Bronchial epithelial cell (primary cell): ENCODE measurements around the gene C10orf105. TPM values are rescaled to one million over a fixed set of nuclear protein-coding genes. Genes with fewer than 3 reads are reported as not detected.

ENCODE experiments used
- DNase-seq: peaks from one replicate; pipeline ENCODE4 v3.0.0-alpha.2; 2010; ENCODE audit warnings: low read depth
- FAIRE-seq: peaks from 2 replicates; lab custom pipeline; 2011; peaks lifted over from hg19 to GRCh38; lab: Jason Lieb, UNC
- H3K27me3 ChIP-seq: 2 replicates; pipeline ENCODE4 v1.5.1; 2011; ENCODE audit warnings: low read length; ENCODE audit not compliant: control insufficient read depth, insufficient read depth
- H3K36me3 ChIP-seq: 2 replicates; pipeline ENCODE4 v1.5.1; 2011; ENCODE audit warnings: low read length; ENCODE audit not compliant: control insufficient read depth, insufficient read depth
- H3K4me3 ChIP-seq: 2 replicates; pipeline ENCODE4 v1.5.1; 2011; ENCODE audit warnings: mild to moderate bottlenecking, low read depth, low read length, control low read depth
- total RNA-seq: library from RNA; depleted of rRNA; stranded (reverse); fragments of >200 nt; gene quantifications from 2 replicates; pipeline ENCODE4 v1.2.1, GENCODE V29; 2014
- TF ChIP-seq, protein P1 (sequence below): IDR thresholded peaks from 2 replicates; pipeline ENCODE4 v1.5.1; 2011; ENCODE audit warnings: mild to moderate bottlenecking, moderate library complexity, low read length, control low read depth, inconsistent platforms; ENCODE audit not compliant: insufficient read depth, severe bottlenecking

Gene C10orf105
- total RNA-seq, 1 donor from 2014 or later, result not detected

DNA sequence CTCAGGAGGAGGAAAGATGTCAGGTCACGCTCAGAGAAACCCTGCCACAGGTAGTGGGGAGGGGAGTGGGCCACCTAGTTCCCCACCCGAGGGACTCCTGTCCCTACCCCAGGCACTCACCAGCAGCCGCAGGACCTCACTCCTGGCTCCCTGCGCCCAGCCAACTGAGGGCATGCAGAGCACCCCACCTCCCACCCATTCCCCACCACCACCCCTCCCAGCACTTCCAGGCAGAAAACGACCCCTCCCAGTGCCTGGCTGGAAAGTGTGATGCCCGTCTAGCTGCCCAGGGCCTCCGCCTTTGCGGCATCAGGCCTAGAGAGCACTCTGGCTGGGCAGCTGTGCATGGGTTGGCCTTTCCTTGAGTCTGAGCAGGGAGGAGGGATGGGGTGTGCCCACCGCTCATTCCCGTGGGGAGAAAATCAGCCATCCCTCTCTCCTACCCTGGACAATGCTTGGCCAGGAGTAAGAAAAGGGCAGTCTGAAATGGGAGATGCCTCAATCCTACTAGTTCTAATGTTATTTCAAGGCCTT, 1.3 kb downstream of the C10orf105 start:
- TF ChIP-seq, protein P1, sequence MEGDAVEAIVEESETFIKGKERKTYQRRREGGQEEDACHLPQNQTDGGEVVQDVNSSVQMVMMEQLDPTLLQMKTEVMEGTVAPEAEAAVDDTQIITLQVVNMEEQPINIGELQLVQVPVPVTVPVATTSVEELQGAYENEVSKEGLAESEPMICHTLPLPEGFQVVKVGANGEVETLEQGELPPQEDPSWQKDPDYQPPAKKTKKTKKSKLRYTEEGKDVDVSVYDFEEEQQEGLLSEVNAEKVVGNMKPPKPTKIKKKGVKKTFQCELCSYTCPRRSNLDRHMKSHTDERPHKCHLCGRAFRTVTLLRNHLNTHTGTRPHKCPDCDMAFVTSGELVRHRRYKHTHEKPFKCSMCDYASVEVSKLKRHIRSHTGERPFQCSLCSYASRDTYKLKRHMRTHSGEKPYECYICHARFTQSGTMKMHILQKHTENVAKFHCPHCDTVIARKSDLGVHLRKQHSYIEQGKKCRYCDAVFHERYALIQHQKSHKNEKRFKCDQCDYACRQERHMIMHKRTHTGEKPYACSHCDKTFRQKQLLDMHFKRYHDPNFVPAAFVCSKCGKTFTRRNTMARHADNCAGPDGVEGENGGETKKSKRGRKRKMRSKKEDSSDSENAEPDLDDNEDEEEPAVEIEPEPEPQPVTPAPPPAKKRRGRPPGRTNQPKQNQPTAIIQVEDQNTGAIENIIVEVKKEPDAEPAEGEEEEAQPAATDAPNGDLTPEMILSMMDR, result no peak
- no peak for FAIRE-seq
- DNase-seq, result no peak
- H3K4me3 ChIP-seq, result no peak overlapping the region
- no peaks in the 10 kb centered on the region for H3K36me3 ChIP-seq
- no peaks in the 10 kb centered on the region for H3K27me3 ChIP-seq

DNA sequence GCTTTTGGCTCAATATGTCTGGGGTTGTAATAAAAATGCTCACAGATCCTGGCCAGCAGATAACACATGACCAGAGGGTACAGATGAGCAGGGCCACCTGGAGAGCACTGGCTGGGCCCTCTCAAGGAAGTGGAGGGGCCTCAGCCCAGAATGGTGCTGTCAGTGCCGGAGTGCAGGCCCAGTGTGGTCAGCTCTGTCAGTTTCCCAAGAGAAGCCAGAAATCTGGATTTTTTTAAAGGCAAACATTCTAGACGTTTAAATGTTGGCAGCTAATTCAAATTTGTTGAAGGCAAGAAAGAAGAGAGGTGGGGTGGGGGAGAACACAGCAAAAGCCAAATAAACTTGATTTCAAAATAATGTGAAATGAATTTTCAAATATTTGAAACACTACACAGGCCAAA, 2.0 kb downstream of the C10orf105 start:
- H3K27me3 ChIP-seq, result no peaks in the 10 kb centered on the region
- TF ChIP-seq, protein P1, result no peak
- DNase-seq (no peak), FAIRE-seq (no peak)
- H3K36me3 ChIP-seq, result no peaks in the 10 kb centered on the region
- no peak overlapping the region for H3K4me3 ChIP-seq

DNA sequence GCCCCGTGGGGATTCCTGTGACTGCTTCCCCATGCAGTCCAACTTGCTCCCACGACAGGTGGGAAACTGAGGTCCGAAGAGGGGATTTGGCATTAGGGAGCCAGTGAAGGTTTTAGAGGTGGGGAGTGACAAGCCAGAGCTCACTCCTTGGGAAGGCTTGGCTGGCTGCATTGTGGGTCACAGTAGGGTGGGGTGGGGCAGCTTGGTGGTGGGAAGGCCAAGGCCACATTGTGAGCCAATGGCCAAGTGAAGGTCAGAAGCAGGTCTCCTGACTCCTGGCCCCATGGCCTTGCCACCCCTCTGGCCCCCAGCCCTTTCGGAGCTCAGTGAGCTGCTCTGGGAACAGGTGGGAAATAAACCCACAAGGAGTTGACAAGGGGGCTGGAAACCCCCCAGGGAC, 2.5 kb downstream of the C10orf105 start:
- DNase-seq (no peak), FAIRE-seq (no peak)
- Histone ChIP-seq H3K36me3 (no peaks in the 10 kb centered on the region), H3K4me3 (no peak overlapping the region), H3K27me3 (no peaks in the 10 kb centered on the region)
- TF ChIP-seq, protein P1, result no peak

DNA sequence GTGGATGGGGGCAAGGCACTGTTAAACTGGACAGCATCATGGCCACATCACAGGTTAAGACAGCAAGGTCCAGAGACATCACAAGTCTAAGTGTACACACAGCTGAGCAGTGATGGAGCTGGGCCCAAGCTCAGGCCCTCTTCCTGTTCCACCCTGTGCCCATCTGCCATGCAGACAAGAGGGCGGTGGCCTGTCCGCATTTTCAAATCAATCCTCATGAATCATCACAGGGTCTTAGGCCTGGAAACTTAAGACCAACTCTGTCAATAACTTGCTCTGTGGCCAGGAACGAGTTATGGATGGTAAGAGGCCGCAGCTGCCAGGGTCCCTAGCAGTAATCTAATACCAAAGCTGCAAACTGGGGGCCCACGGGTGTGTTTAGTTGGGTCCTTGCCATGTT, 3.2 kb downstream of the C10orf105 start:
- FAIRE-seq (peak; percentile 93), DNase-seq (no peak)
- Histone ChIP-seq H3K36me3 (no peaks in the 10 kb centered on the region), H3K27me3 (no peaks in the 10 kb centered on the region), H3K4me3 (no peak overlapping the region)
- TF ChIP-seq, protein P1, result no peak

DNA sequence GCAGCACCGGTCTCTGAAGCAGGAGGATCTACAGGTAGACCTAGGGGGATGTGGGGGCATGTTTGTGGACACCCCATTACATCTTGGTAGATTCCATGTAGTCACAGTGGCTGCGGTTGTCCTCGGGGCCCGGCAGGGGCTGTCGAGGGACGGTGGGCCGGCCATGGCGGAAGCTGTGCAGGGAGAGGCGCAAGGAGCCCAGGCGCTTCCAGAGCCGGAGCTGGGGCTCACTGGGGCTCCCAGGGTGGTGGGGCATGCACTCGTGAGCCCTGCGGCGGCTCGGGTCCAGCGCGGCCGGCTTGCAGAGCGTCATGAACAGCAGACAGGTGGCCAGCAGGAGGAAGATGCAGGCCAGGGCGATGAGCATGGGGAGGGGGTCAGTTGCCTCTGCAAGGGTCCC, 3.7 kb downstream of the C10orf105 start:
- no peak for FAIRE-seq
- TF ChIP-seq, protein P1, result no peak
- Histone ChIP-seq H3K4me3 (no peak overlapping the region), H3K36me3 (no peaks in the 10 kb centered on the region), H3K27me3 (no peaks in the 10 kb centered on the region)
- DNase-seq, result no peak

DNA sequence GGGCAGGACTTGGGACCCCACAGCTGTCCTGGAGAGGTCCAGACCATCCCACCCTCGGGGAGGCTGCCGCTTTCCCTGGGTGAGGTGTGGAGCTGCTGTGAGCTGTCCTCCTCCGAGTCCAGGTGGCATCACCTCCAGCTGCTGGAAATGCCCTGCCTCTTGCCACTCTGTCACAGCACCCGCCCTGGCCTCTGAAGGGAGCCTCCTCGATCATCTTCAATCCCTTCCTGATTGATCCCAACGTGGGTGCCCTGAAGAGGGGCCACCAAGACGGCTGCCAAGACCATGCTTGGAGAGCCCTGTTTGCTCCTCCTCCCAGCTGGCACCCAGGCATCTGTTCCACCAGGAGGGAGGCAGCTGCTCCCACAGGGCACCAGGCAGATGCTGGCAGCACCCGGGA, 4.6 kb downstream of the C10orf105 start:
- FAIRE-seq (no peak), DNase-seq (no peak)
- TF ChIP-seq, protein P1, result no peak
- Histone ChIP-seq H3K36me3 (no peaks in the 10 kb centered on the region), H3K27me3 (no peaks in the 10 kb centered on the region), H3K4me3 (no peak overlapping the region)
